GM23248 (cell line): ENCODE measurements around the gene BMPR2.

Source experiments
- EZH2 ChIP-seq: fragments of 200-600 bp; sonication (generic); IDR thresholded peaks from 2 replicates; pipeline ENCODE4 v1.6.1; 2018; ENCODE audit warnings: antibody characterized with exemption, mild to moderate bottlenecking; ENCODE audit not compliant: insufficient read depth, poor library complexity, severe bottlenecking
- EZH2phosphoT487 ChIP-seq: fragments of 200-600 bp; sonication (generic); IDR thresholded peaks from 2 replicates; pipeline ENCODE4 v1.6.1; 2018; ENCODE audit warnings: antibody characterized with exemption, moderate library complexity, mild to moderate bottlenecking, low read depth; ENCODE audit not compliant: insufficient read depth

- TF ChIP-seq EZH2, result no peak
- TF ChIP-seq EZH2phosphoT487, result no peak
Measured at GRCh38 chr2:202588647-202589581, 212.8 kb downstream of the BMPR2 start.
